Tibial nerve (tissue), 4 donors: ENCODE results near the gene VWA8. TPM values are rescaled to one million over a fixed set of nuclear protein-coding genes. Genes with fewer than 3 reads are reported as not detected.
A peak's percentile ranks its signal among the peaks of the same experiment; 100 is the strongest.
"Not testable (repeated sequence)": the region's sequence is repeated elsewhere in the genome, so short reads cannot be mapped to it uniquely, and the experiment has no call there.

Experiments
- DNase-seq, 2 donors: peaks; one replicate each; pipeline ENCODE4 v3.0.0-alpha.2; 2019; ENCODE audit warnings: low spot score in 2 of 2
- H3K27ac ChIP-seq, 4 donors: fragments of 200-600 bp; sonication (generic) in 3 of 4; one replicate each; pipeline ENCODE4 v1.5.1; 2017 to 2019; ENCODE audit warnings: mild to moderate bottlenecking in 1 of 4
- H3K27me3 ChIP-seq, 2 donors: fragments of 200-600 bp; sonication (generic) in 1 of 2; one replicate each; pipeline versions ENCODE4 v1.5.1 to v1.6.0; 2017 to 2019
- H3K36me3 ChIP-seq, 3 donors: fragments of 200-600 bp; sonication (generic); one replicate each; pipeline ENCODE4 v1.5.1; 2018 to 2019
- H3K4me1 ChIP-seq, 4 donors: fragments of 200-600 bp; sonication (generic) in 3 of 4; one replicate each; pipeline ENCODE4 v1.5.1; 2017 to 2019
- H3K4me3 ChIP-seq, 4 donors: fragments of 200-600 bp; sonication (generic) in 3 of 4; one replicate each; pipeline ENCODE4 v1.5.1; 2017 to 2019; ENCODE audit warnings: mild to moderate bottlenecking in 1 of 4, moderate library complexity in 1 of 4
- H3K9me3 ChIP-seq, 4 donors: fragments of 200-600 bp; sonication (generic) in 3 of 4; one replicate each; pipeline ENCODE4 v1.5.1; 2017 to 2019
- CTCF ChIP-seq, 5 experiments: fragments of 200-600 bp in 3 of 5; fragments of 450-650 bp in 2 of 5; sonication (generic) in 3 of 5; IDR thresholded peaks; one replicate each; pipeline ENCODE4 v1.5.1; 2016 to 2019; ENCODE audit warnings: antibody characterized with exemption in 5 of 5, mild to moderate bottlenecking in 3 of 5, moderate library complexity in 2 of 5
- EP300 ChIP-seq, 2 donors: sonication (generic); formaldehyde crosslinking; IDR thresholded peaks; one replicate each; pipeline ENCODE4 v1.6.1; 2017; ENCODE audit warnings: antibody characterized with exemption in 2 of 2, mild to moderate bottlenecking in 1 of 2
- POLR2A ChIP-seq, 2 donors: fragments of 450-650 bp; IDR thresholded peaks; one replicate each; pipeline ENCODE4 v1.6.1; 2017; ENCODE audit warnings: antibody characterized with exemption in 2 of 2, mild to moderate bottlenecking in 2 of 2, moderate library complexity in 2 of 2
- WGBS, 2 donors: methylation state at CpG; one replicate each; pipeline ENCODE4 v1.1.5; 2018; 5-methylcytosine and 5-hydroxymethylcytosine counted together
- total RNA-seq, 4 donors: library from RNA; depleted of rRNA; stranded (reverse); fragments of >200 nt; gene quantifications; one replicate each; pipeline ENCODE4 v1.1.0, GENCODE V29; 2016

VWA8 gene
- total RNA-seq, 4 donors from 2014 or later: 20.8 to 36.9 (median 22.4) TPM

GRCh38 chr13:41621716-41622431, 339.0 kb downstream of the VWA8 start:
- TF ChIP-seq CTCF (IDR thresholded peaks at IDR 0.05): no peak
- no peak for TF ChIP-seq POLR2A (IDR thresholded peaks at IDR 0.05)
- no peak for TF ChIP-seq EP300 (IDR thresholded peaks at IDR 0.05)
- Histone ChIP-seq H3K4me1 (peaks cover 0 to 9% (median 0%) of the 10 kb centered on the region in 4 donors), H3K27ac (peak overlapping the region in 2 of 4 donors; percentile 43 to 73)

GRCh38 chr13:41617633-41618032, 343.3 kb downstream of the VWA8 start:
- not testable (repeated sequence) for H3K4me3 ChIP-seq, H3K27ac ChIP-seq, H3K9me3 ChIP-seq, H3K27me3 ChIP-seq, H3K36me3 ChIP-seq, DNase-seq
- H3K4me1 ChIP-seq: peaks cover 0 to 19% (median 11%) of the 10 kb centered on the region in 4 donors
- WGBS, 2 donors: 96 to 100% methylated on average over 5 of the region's 5 CpGs

More at GRCh38 chr13:41621716-41622431, 339.0 kb downstream of the VWA8 start:
- DNase-seq: no peak
- H3K36me3 ChIP-seq: no peaks in the 10 kb centered on the region
- WGBS, 2 donors: 81 to 83% methylated on average over 5 of the region's 5 CpGs
- H3K9me3 ChIP-seq: no peaks in the 10 kb centered on the region
- no peaks in the 10 kb centered on the region for H3K27me3 ChIP-seq
- H3K4me3 ChIP-seq: no peak overlapping the region

- Histone ChIP-seq H3K27me3 (no peaks in the 10 kb centered on the region), H3K9me3 (no peaks in the 10 kb centered on the region), H3K27ac (no peak overlapping the region), H3K4me3 (no peak overlapping the region), H3K36me3 (peaks cover 0 to 4% (median 0%) of the 10 kb centered on the region in 3 donors), H3K4me1 (peaks cover 0 to 19% (median 7%) of the 10 kb centered on the region in 4 donors)
- WGBS, 2 donors: 56 to 70% methylated on average over 3 of the region's 3 CpGs
- TF ChIP-seq EP300 (IDR thresholded peaks at IDR 0.05) (no peak), CTCF (IDR thresholded peaks at IDR 0.05) (no peak), POLR2A (IDR thresholded peaks at IDR 0.05) (no peak)
- DNase-seq: no peak
These were observed 344.8 kb downstream of the VWA8 start for GRCh38 chr13:41616151-41616550.

- H3K4me1 ChIP-seq: peaks cover 0 to 25% (median 7%) of the 10 kb centered on the region in 4 donors
- H3K27ac ChIP-seq: no peak overlapping the region
- H3K9me3 ChIP-seq: no peaks in the 10 kb centered on the region
- no peak for DNase-seq
- H3K27me3 ChIP-seq: no peaks in the 10 kb centered on the region
- H3K36me3 ChIP-seq: peaks cover 0 to 11% (median 0%) of the 10 kb centered on the region in 3 donors
- no peak overlapping the region for H3K4me3 ChIP-seq
- TF ChIP-seq POLR2A (IDR thresholded peaks at IDR 0.05) (no peak), CTCF (IDR thresholded peaks at IDR 0.05) (no peak), EP300 (IDR thresholded peaks at IDR 0.05) (no peak)
These were observed 345.4 kb downstream of the VWA8 start for GRCh38 chr13:41615528-41615855.

GRCh38 chr13:41614671-41615527, 346.0 kb downstream of the VWA8 start:
- 80 to 83% methylated on average over 7 of the region's 7 CpGs for WGBS, 2 donors
- H3K4me1 ChIP-seq: peaks cover 0 to 25% (median 7%) of the 10 kb centered on the region in 4 donors
- TF ChIP-seq EP300 (IDR thresholded peaks at IDR 0.05): no peak
- TF ChIP-seq CTCF (IDR thresholded peaks at IDR 0.05): no peak
- peak overlapping the region in 3 of 4 donors; percentile 20 to 45 (median 42) for H3K27ac ChIP-seq
- H3K27me3 ChIP-seq: no peaks in the 10 kb centered on the region
- peaks cover 0 to 16% (median 0%) of the 10 kb centered on the region in 3 donors for H3K36me3 ChIP-seq
- no peak for DNase-seq
- H3K4me3 ChIP-seq: no peak overlapping the region
- no peaks in the 10 kb centered on the region for H3K9me3 ChIP-seq
